ENCODE data around the gene ANAPC7.

ANAPC7 gene, protein sequence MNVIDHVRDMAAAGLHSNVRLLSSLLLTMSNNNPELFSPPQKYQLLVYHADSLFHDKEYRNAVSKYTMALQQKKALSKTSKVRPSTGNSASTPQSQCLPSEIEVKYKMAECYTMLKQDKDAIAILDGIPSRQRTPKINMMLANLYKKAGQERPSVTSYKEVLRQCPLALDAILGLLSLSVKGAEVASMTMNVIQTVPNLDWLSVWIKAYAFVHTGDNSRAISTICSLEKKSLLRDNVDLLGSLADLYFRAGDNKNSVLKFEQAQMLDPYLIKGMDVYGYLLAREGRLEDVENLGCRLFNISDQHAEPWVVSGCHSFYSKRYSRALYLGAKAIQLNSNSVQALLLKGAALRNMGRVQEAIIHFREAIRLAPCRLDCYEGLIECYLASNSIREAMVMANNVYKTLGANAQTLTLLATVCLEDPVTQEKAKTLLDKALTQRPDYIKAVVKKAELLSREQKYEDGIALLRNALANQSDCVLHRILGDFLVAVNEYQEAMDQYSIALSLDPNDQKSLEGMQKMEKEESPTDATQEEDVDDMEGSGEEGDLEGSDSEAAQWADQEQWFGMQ

DNA sequence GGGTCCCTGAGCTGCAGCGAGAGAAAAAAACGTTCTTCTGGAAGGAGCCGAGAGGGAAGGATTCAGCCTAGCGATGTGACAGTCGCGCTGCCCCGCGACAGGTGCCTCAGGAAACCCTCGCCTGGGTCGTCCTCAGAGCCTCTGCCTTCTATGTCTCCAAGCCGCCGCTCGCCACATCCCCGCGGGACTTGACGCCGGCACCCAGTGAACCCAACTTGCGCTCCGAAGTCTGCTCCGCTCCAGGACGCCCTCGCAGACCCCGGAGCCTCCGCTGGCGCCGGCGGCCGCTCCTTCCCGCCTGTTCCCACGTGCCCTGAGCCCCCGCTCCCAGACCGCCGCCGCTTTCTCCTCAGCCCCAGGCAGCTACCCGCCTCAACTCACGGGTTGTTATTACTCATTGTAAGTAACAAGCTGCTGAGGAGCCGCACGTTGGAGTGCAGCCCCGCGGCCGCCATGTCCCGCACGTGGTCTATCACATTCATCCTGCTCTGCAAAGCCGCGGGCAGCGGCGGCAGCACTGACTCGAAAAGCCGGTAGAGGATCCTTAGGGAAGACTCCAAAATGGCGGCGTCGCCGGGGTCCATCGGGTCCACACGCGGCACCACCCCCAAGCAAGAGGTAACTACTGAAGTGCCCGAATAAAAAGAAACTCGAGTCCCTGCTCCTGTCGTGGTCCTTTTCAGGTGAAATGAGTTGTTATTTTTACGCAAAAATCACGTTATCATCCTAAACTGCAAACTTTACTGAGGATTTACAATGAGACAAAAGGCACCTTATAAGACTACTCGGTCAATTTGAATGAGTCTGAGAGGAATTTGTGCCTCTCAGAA lies at the start of gene ANAPC7:
TSS of gene ANAPC7 (minus strand) at position 563 of the 830 bp plus-strand sequence. CDS start at position 482, 81 bp downstream.
- peak within 1 kb of the TSS; percentile 94 for H3K4me3 ChIP-seq (ENCODE audit: low read depth, low read length)
- DNase-seq (ENCODE audit: low read depth): peak; percentile 88
- in situ Hi-C loops (cut with HindIII; ENCODE audit: low sequenced_read_pairs): no loop called here
- TF ChIP-seq, protein P1, sequence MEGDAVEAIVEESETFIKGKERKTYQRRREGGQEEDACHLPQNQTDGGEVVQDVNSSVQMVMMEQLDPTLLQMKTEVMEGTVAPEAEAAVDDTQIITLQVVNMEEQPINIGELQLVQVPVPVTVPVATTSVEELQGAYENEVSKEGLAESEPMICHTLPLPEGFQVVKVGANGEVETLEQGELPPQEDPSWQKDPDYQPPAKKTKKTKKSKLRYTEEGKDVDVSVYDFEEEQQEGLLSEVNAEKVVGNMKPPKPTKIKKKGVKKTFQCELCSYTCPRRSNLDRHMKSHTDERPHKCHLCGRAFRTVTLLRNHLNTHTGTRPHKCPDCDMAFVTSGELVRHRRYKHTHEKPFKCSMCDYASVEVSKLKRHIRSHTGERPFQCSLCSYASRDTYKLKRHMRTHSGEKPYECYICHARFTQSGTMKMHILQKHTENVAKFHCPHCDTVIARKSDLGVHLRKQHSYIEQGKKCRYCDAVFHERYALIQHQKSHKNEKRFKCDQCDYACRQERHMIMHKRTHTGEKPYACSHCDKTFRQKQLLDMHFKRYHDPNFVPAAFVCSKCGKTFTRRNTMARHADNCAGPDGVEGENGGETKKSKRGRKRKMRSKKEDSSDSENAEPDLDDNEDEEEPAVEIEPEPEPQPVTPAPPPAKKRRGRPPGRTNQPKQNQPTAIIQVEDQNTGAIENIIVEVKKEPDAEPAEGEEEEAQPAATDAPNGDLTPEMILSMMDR (IDR thresholded peaks at IDR 0.05; ENCODE audit: low read depth, low read length, missing control alignments): peak; percentile 15

DNA sequence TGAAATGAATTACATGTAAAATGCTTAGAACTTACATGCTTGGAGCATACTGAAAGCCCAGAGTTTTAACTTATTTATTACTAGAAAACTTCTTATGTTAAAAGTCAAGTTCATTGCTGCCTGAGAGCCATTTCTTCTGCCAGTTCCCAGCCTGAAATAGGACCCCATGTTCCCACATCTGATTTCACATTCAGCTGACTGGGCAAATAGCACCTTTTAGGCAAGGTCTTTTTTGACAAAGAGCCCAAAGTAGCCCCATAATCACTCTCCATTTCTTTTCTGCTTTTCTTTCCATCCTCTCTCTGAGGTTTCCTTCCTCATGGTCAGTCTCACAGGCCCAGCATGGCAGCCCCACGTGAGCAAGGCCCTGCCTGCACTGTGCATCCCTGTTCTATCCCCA lies 47.8 kb upstream of the ANAPC7 start:
- no peak for DNase-seq (ENCODE audit: low read depth)
- no peak overlapping the region for H3K4me3 ChIP-seq (ENCODE audit: low read depth, low read length)
- TF ChIP-seq, protein P1 (IDR thresholded peaks at IDR 0.05; ENCODE audit: low read depth, low read length, missing control alignments): no peak
- in situ Hi-C loops (cut with HindIII; ENCODE audit: low sequenced_read_pairs): no loop called here

DNA sequence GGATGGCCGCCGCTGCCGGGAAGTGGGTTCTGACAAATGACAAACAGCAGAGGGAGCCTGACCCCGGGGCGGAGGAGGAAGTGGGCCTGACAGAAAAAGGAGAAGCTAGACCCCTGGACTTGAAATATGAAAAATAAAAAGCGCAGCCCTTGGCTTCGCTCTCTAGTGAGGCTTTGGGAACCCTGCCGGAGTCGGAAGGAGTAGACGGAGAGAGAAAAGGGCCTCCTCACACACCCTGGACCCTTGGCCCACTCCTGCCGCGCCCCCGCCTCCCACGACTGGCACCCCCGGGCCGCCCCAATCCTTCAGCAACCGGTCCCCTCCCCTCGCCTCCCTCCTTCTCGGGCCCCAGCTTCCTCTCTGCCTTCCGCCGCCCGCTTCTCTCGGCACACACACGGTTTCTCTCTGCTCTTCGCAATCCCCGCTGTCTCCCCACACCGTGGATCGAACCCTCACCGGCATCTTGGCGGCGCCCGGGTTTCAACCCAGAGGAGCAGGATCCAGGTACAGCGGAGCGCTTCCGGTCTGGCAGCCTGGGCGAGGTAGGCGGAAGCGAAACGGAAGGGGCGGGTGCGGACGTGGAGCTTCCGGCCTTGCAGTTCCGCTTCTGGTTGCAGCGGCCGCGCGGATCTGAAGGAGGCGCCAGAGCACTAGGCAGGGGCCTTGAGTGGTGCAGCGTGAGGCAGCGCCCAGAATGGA lies 46.4 kb upstream of the ANAPC7 start, which contains the start of gene ARPC3:
TSS of gene ARPC3 (minus strand) at position 539 of the 699 bp plus-strand sequence. CDS start at position 462, 77 bp downstream.
- DNase-seq (ENCODE audit: low read depth): peak; percentile 87
- TF ChIP-seq, protein P1 (IDR thresholded peaks at IDR 0.05; ENCODE audit: low read depth, low read length, missing control alignments): peak; percentile 80
- in situ Hi-C loops (cut with HindIII; ENCODE audit: low sequenced_read_pairs): no loop called here
- peak within 1 kb of the TSS; percentile 98 for H3K4me3 ChIP-seq (ENCODE audit: low read depth, low read length)

DNA sequence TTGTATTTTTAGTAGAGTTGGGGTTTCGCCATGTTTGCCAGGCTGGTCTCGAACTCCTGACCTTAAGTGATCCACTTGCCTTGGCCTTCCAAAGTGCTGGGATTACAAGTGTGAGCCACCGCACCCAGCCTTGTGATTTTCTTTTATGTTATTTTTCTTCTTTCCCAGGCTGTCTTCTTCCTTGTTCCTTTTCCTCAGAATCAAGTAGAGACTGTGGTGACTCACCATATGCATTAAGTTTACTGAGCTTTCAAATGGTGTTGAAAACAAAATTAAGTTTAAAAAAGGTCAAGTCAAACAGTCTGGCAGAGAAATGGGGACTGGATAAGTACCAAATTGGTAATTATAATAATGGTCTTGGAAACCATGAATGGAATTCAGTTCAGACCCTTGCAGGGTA lies 40.9 kb upstream of the ANAPC7 start:
- in situ Hi-C loops (cut with HindIII; ENCODE audit: low sequenced_read_pairs): no loop called here
- H3K4me3 ChIP-seq (ENCODE audit: low read depth, low read length): no peak overlapping the region
- TF ChIP-seq, protein P1 (IDR thresholded peaks at IDR 0.05; ENCODE audit: low read depth, low read length, missing control alignments): no peak
- no peak for DNase-seq (ENCODE audit: low read depth)

DNA sequence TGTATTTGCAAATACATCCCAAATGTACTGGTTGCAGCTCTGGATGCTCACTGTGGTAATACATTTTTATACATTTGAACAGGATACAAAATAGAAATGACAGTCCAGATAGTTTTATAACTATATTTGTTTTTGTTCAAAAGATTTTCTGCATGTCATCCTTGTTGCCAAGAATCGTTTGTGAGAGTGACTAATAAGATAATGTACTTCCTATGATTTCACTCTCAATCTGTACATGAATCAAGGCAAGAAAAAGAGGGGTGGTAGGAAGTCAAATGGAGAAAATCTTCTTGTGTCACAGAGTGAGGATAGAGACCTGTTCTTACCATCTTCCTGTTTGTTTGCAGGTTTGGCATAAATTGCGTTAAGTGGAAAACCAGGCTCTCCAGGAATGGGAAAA lies 32.7 kb upstream of the ANAPC7 start:
- TF ChIP-seq, protein P1 (IDR thresholded peaks at IDR 0.05; ENCODE audit: low read depth, low read length, missing control alignments): no peak

More for the DNA sequence above, 32.7 kb upstream of the ANAPC7 start:
- no peak overlapping the region for H3K4me3 ChIP-seq (ENCODE audit: low read depth, low read length)
- DNase-seq (ENCODE audit: low read depth): no peak
- in situ Hi-C loops (cut with HindIII; ENCODE audit: low sequenced_read_pairs): no loop called here
